Body of pancreas (tissue), 4 donors: ENCODE data around the gene TMEM182.

Experiments used
- POLR2A ChIP-seq, 3 donors: fragments of 450-650 bp; IDR thresholded peaks; one replicate each; pipeline ENCODE4 v1.6.1; 2016; ENCODE audit warnings: antibody characterized with exemption in 3 of 3, mild to moderate bottlenecking in 2 of 3
- TF ChIP-seq, protein P1 (sequence below), 7 experiments: fragments of 450-650 bp in 4 of 7; fragments of 200-600 bp in 3 of 7; sonication (generic) in 3 of 7; IDR thresholded peaks; one replicate each; pipeline ENCODE4 v1.5.1; 2016 to 2019; ENCODE audit warnings: antibody characterized with exemption in 7 of 7

DNA sequence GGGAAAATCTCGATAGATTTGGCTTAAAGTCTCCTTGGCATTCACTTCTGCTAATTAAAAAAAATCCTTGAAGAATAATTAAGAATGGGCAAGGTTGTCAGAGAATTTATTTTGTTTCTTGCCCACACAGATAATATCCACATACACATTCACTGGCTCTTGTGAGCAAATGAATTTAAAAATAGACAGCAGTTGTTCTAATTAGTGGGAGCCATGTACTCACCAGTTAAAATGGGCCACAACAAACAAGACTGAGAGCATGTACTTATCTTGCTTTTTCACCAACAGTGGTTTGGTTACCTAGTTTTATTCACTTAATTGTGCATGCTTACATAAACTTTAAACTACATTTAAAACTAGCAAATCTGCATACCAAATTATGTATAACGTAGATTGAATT is 53.5 kb downstream of the TMEM182 start:
- TF ChIP-seq, protein P1, sequence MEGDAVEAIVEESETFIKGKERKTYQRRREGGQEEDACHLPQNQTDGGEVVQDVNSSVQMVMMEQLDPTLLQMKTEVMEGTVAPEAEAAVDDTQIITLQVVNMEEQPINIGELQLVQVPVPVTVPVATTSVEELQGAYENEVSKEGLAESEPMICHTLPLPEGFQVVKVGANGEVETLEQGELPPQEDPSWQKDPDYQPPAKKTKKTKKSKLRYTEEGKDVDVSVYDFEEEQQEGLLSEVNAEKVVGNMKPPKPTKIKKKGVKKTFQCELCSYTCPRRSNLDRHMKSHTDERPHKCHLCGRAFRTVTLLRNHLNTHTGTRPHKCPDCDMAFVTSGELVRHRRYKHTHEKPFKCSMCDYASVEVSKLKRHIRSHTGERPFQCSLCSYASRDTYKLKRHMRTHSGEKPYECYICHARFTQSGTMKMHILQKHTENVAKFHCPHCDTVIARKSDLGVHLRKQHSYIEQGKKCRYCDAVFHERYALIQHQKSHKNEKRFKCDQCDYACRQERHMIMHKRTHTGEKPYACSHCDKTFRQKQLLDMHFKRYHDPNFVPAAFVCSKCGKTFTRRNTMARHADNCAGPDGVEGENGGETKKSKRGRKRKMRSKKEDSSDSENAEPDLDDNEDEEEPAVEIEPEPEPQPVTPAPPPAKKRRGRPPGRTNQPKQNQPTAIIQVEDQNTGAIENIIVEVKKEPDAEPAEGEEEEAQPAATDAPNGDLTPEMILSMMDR (IDR thresholded peaks at IDR 0.05) = no peak
- TF ChIP-seq POLR2A (IDR thresholded peaks at IDR 0.05) = no peak
